ENCODE data around the gene LHX2. TPM values are rescaled to one million over a fixed set of nuclear protein-coding genes. Genes with fewer than 3 reads are reported as not detected.

The LHX2 gene
- total RNA-seq, 1 donor from 2014 or later, result 0.17 TPM

DNA sequence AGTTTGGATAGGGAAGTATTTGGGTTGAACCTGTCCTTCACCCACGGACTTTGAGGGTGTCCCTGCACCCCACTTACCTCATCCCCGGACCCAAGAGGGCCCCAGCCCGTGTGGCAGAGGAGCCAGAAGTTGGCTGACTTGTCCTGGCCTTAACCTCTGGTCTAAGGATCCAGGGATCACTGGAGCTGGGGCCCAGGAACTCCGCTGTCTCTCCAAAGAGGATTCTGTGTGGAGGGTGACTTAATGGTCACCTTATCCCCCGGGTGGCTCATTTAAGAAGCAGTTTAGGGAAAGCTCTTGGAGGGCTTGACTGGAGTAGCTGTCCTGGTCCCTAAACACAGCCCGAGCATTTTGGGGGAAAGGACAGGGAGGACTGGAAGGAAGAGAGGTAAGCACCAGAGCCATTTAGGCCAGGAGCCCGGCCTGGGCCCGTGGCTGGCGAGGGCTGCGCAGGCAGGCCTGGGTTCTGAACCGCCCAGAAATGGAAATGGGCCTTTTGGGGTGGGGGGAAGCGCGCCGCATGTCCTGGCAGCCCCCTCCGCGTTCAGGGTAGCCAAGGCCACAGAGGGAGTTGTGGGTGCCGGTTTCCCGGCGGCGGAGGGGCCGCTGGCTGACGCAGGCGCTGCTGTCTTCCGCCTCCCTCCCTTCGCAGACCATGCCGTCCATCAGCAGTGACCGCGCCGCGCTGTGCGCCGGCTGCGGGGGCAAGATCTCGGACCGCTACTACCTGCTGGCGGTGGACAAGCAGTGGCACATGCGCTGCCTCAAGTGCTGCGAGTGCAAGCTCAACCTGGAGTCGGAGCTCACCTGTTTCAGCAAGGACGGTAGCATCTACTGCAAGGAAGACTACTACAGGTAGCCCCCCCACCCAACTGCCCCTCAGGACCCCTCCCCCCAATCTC lies 2.0 kb downstream of the LHX2 start:
- no peak for DNase-seq (ENCODE audit: low spot score)

DNA sequence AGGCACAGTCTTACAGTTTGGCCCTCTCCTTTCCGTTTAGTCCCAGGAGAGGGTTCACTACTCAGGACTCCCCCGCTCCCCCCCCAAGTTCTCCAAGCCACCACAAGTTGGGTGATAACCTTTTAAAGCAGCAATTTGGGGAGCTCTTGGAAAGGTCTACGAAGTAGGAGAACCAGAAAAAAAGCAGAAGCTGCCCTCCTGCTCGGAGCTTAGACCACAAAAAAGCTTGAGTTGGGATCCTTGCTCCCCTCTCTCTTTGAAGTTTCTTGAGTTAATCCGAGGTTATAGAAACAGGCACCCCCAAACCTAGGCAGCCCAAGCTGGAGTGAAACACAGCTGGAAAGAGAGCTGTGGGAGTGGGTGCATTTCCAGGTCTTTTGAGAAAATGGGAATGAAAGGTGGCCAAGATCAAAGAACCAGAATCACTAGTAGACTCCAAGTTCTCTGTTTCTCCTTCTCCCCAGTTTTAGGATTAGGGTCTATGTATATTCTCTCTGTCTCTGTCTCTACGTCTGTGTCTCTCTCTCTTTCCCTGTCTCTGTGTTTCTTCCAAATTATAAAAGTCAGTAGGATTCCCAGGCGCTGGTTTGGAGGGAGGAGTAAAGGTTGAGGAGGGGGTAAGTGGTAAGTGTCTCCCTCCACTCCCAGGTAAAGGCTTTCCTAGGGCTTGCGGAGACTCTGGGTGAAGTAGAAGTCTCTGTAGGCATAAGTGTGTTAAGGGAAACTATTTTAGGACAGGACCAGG lies 2.8 kb downstream of the LHX2 start:
- no peak for DNase-seq (ENCODE audit: low spot score)

DNA sequence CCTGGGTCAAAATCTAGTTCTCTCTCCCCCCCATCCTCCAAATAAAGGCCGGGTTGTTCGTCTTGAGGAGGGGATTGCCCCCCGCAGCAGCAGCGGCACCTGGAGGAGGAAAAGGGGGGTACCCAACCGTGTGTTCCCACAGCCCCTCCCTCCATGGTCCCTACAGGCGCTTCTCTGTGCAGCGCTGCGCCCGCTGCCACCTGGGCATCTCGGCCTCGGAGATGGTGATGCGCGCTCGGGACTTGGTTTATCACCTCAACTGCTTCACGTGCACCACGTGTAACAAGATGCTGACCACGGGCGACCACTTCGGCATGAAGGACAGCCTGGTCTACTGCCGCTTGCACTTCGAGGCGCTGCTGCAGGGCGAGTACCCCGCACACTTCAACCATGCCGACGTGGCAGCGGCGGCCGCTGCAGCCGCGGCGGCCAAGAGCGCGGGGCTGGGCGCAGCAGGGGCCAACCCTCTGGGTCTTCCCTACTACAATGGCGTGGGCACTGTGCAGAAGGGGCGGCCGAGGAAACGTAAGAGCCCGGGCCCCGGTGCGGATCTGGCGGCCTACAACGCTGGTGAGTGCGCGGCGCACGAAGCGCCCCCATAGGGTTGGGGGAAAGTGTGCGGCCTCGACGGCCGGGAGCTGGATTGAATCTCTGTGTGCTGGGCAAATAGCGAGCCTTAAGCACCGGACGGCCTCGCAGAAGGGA lies 3.5 kb downstream of the LHX2 start:
- no peak for DNase-seq (ENCODE audit: low spot score)

DNA sequence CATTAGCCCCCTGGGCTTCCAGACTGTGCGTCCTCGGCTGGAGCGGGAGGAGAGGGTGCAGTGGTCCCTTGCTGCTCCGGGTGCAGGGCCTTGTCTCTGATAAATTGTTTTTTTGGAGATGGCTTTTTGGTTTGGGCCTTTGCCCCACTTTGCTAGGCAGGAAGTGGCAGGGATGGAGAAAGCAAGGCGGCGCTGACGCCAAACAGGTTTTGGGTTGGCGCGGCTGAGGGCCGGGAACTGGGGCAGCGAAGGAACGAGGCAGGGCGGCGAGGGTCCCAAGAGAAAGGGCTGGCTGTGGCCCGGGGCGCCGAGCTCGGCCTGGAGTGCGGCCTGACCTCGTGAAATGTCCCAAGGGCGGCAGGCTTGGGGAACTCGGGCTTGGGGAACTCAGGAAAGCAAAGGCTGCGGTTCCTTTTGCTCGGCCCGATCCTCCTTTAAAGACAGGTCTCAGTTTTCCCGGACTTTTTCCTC lies 4.1 kb downstream of the LHX2 start:
- DNase-seq (ENCODE audit: low spot score), result no peak

DNA sequence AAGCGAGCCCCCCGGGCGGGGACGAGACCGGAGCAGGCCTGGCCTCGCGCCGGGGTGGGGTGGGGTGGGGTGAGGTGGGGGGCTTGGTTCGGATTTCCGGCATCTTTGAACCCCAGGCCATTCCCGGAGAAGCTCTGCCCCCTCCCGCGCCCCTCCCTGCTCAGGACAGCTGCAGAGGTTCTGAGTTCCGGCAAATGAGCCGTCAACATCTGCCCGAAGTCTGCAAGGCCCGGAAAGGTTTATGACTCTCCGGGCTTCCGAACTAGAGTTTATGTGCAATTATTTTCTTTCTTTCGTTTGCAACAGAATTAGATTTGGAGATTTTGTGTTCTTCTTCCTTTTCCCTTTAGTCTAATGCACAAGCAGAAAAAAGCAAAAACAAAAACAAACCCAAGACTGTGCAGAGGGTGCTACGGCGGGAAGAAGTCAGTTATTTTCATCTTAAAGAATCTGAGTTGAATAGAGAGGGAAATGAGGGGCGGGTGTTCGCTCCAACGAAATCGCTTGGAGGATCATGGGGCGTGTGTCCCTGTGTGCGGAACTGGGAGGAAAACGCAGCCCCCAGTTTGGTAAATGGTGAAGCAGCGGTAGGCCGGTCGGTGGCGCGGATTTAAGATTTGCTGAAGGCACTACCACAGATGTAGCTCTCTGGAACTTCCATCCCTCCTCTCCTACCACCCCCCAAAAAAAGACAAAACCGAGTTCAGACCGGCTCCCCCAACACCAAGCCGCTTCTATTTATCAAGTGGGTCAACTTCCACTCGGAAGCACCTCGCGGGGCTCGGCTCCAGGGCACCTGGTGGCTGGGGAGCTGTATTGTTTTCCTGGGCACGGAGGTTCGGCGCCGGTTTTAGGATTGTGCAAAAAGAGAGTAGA lies 4.8 kb downstream of the LHX2 start:
- DNase-seq (ENCODE audit: low spot score), result no peak

DNA sequence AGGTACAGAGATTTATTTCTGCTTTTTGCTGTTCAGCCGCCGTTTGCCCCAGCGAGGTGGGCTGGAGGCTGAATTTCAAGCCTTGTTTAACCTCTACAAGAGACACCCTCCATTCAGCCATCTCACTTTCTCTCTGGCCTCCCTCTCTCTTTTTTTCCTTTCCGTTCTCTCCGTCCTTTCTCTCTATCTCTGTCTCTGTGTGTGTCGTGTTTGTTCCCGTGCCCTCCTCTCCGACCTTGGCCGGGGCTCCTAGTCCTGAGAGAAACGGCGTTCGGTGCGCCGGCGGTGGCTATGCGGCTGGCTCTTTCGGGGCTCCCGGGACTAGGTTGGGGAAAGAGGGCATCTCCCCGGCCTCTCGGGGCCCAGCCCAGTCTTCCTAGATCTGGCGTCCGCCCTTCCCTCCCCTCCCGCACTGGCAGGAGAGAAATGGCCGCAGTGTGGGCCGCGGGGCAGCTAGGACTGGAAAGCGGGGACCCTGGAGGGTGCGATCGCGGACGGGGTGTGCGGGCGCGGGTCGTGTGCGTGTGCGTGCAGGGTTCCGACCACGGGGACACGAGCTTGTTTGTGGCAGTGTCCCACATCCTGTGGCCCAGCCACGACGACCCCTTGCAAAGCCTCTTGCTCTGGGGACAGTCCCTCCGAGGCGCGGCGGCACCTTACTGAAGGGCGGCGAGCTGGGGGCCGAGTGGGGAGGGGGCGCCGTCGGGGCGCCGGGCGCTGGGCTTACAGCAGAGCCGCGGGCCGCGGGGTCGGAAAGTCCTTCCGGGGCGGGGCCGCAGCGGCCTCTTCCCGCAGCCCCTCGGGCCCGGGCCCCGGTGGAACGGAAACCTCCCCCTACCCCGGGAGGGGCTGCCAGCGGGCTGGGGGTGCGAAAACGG lies 5.7 kb downstream of the LHX2 start:
- DNase-seq (ENCODE audit: low spot score), result no peak

DNA sequence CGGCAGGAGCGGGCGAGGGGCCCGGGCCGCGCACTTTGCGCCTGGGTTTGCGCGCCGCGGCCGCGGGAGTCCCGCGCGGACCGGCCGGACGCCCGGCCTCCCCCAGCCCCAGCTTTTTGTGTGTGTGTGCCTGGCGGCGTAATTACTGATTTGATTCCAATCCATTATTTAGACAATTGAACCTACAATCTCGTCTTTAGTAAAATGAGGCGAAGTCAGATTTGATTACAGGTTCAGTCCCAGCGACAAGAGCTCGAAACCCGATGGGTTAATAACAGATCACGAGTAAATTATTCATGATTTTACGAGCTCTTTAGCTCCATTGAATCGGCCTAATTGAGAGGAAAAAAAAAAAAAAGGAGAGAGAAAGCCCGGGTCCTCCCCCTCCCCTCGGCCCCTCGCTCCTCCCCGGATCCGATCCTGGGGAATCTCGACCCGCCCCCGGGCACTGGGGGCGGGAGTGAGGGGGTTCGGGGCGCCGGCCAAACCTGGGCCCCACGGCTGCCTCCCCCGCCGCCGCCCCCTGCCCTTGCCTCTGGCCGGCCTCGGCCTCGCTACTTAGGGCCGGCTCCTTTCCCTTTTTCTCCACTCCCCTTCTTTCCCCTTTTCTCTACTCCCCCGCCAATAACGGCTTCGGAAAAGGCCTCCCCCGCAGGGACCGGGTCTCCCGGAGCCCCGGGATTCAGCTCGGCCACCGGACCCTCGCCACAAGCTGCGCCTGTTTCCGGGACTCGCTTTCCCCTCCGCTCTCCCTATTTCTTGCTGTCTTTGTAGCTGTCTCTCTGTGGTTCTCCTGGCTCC lies 6.6 kb downstream of the LHX2 start:
- no peak for DNase-seq (ENCODE audit: low spot score)

DNA sequence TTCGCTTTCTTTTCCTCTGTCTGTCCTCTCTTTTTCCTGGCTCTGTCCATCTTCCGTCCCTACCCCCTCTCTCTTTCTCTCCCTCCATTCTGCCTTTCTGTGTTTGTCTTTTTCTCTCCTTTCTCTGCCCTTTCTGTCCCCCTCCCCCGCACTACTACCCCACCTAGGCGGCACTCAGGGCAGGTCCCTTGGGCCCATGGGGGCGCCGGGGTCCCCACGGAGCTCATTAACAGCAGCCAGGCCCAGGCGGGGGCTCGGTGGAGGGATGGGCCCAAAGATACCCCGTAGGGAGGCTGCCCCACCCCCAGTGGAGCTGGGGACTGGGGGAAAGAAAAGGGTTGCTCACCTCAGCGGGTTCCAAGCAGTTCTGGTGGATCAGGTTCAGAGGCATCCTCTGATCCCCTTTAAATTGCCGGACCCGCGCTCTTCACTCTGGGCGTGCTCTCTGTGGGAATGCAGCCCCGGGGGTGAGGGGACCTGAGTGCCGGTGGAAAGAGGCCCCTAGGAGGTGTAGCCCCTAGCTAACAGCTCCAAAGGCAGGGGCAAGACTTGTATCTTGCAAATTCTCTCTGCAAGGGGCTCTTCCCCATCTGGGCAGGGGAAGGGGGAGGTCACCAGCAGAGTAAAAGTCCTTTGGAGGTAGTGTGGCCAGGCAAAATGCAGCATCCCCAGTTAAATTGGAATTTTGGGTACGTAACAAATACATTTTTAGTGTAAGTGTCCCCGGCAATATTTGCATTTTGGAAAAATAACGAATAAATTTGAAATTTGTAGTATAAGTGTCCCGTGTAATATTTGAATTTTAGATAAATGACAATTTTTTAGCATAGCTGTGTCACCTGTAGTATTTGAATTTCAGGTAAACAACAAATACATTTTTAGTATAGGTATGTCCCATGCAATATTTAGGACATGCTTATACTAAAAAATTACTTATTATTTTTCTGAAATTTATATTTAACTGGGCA lies 7.4 kb downstream of the LHX2 start:
- DNase-seq (ENCODE audit: low spot score), result no peak

DNA sequence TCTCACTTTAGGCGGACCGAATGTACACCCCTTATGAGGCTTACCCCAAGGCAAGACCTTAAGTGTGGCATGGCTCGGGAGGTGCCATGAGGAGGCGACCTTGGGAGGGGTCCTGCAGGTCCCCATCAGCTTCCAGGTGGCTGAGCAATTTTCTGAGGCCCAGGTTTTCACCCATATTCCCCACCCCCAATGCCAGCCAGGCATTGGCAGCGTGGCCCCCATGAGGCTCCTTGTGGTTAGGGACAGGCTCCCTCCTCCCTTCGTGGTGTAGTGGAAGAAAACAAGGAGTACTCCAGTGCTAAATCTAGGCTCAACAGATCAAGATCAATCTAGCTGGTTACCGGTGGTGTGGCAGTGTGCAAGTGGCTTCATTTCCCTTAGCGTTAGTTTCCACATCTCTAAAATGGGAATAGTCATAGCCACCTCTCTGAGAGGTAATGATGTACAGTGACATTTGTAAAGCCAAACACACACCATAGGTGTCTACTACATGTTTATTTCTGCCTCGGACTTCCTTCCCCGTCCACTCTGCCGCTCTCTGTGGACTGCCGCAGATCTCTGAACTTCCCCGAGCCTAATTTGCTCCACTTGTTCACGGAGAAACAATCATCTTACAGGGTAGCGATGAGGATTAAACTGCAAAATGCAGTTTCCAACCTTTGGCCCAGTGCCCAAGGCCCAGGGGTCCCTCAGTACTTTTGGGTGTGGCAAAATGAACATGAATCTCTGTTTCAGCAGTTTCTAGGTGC lies 8.4 kb downstream of the LHX2 start:
- no peak for DNase-seq (ENCODE audit: low spot score)

DNA sequence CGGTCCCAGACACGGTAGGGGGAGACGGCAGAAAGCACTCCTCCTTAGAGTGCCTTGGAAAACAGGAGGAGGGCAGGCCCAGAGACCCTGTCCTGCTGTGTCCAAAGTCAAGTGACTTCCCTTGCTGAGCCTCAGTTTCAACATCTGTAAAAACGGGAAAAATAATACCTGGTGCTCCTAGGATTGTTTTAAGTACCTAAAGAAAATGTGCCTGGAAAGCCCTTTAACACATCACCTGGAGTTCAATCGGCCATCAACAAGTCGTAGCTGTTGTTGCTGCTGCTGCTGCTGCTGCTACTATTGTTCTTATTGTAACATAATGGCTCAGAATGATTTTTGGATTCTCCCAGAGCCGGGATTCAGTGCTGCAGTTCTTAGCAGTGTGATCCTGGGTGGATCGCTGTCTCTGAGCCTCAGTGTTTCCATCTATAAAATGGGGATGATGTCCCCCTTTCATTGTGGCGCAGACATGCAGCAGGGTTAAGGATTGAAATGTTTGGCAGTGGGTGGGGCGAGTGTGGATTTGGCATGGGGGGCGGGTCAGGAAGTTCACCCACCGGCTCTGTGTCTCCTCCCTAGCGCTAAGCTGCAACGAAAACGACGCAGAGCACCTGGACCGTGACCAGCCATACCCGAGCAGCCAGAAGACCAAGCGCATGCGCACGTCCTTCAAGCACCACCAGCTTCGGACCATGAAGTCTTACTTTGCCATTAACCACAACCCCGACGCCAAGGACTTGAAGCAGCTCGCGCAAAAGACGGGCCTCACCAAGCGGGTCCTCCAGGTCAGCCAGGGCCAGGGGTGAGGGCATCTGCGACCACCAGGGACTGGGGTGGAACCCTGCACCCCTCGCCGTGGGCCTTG lies 9.2 kb downstream of the LHX2 start:
- no peak for DNase-seq (ENCODE audit: low spot score)

DNA sequence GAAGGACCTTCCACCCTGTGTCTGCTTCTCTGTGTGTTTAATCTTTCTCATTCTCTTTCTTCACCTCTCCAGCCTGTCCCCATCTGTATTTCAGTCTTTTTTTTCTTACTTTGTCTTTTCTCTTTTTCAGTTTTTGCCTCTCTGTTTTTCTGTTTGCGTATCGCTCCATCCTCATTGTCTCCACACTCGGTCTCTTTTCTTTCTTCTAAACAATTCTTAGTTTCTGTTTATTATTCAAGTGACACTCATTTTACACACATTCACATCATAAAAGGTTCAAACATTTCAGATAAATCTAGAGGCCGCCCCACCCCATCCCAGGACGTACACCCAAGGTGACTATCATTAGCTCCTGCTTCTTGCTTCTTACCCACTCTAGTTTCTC lies 9.8 kb downstream of the LHX2 start:
- no peak for DNase-seq (ENCODE audit: low spot score)

DNA sequence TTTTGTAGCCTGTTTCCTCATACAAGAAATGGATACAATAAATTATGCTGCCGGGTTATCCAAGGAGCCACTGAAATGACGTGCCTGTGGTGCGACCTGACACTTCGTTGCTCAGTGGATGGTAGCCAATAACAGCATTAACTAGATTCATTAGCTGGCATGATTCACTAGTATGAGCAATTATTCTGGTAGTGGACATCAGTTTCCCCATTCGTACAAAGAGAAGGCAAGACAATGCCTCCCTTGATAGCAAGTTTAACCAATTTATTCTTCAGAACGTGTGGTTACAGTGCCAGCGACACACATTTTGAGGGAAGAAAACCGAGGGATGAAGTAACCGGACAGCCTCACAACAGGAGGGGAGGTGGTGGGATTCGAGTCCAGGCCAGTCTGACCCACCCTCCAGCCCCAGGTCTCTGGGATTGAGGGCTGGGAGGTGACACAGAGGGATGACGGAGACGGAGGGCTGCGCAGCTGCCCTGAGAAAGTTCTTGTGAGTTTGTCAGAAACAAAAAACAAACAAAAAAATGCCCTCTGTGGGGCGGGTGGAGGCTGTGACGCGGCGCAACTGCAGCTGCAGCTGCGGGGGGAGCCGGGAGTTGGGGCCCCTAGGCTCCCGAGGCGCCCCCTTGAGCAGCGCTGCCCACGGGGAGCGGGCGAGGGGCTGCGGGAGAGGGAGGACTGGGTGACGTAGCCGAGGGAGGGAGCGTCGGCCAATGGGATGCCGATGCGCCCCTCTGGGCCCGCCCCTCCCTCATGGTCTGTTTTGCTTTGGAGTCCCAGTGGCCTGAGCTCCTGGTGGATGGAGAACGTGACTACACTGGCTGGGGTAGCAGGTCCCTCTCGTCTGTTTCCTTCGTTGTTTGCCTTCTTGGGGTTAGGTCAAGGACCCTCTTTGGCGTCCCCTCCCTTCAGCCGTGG lies 10.9 kb downstream of the LHX2 start:
- no peak for DNase-seq (ENCODE audit: low spot score)

DNA sequence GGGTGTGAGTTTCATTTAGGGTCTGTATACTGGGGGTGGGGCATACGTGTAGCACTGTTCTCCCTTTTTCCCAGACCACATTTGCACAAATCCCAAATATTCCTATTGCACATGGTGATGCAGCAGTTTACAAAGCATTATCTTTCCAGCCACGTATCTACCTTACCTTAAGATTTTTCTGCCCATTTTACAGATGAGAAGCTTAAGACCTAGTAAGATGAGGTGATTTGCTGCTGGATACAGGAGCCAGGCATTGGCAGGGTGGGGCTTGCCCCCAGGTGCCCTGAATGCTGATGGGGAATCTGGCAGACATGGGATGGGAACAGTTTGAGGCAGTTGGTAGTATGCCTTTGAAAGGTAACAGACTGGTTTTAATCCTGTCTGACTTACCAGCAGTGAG lies 12.5 kb downstream of the LHX2 start:
- no peak for DNase-seq (ENCODE audit: low spot score)

DNA sequence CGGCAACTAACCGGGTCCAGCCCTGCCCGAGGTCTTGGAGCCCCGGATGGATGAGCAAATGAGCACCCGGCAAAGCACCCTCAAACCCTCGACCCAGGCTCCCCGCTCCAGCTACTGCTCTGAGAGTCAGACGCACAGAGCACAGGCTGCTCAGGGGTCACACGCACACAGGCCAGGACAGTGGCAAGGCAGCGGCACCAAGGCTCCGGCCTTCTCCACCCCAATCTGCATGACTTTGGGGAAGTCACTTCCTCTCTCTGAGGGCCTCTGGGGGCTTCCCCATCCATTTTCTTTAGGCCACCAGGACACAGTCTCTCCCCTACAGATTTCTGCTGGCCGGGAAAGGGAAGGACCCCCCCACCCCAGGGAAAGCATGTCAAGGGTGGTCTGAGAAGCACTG lies 18.0 kb downstream of the LHX2 start:
- no peak for DNase-seq (ENCODE audit: low spot score)

DNA sequence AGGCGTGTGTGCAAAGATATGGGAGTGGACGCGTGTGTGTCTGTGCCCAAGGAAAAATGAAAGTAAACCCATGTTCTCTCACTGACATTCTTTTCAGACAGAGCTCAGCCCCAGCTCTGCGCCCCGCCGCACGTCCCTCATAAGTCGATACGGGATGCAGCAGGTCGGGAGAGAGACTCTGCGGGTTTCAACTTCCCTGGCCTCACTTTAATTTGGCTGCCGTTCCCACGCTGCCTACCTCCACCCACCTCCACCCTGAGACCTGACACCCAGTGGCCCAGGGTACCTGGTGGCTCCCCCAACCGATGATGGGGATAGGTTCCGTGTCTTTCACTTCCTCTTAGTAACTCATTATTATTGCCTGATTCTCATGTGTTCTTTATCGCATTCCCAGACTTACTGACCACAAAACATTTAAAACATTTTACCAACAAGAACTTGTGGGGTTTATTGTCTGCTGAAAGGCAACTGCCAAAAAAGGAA lies 19.4 kb downstream of the LHX2 start:
- DNase-seq (ENCODE audit: low spot score), result no peak
